Cardiac muscle cell (in vitro differentiated cells and primary cell): ENCODE data around the gene SMYD1. TPM values are rescaled to one million over a fixed set of nuclear protein-coding genes. Genes with fewer than 3 reads are reported as not detected.
A peak's percentile ranks its signal among the peaks of the same experiment; 100 is the strongest.

Source experiments
- DNase-seq, 2 donors: peaks; one replicate each; pipeline versions ENCODE4 v3.0.0 to v3.0.0-alpha.2; 2010 to 2017; ENCODE audit warnings: low read depth in 1 of 2, low spot score in 1 of 2
- H3K27ac ChIP-seq: fragments of 200-600 bp; sonication (generic); 2 replicates; pipeline ENCODE4 v1.5.1; 2016
- H3K27me3 ChIP-seq: fragments of 200-600 bp; sonication (generic); 2 replicates; pipeline ENCODE4 v1.6.0; 2016; ENCODE audit warnings: control low read depth
- H3K36me3 ChIP-seq: fragments of 200-600 bp; sonication (generic); 2 replicates; pipeline ENCODE4 v1.5.1; 2016; ENCODE audit warnings: control low read depth
- H3K4me1 ChIP-seq: fragments of 200-600 bp; sonication (generic); 2 replicates; pipeline ENCODE4 v1.8.1; 2017; ENCODE audit warnings: low read depth, mild to moderate bottlenecking, mixed run types
- H3K4me3 ChIP-seq: fragments of 200-600 bp; sonication (generic); 2 replicates; pipeline ENCODE4 v1.5.1; 2016; ENCODE audit warnings: mild to moderate bottlenecking
- H3K9me3 ChIP-seq: fragments of 200-600 bp; sonication (generic); 2 replicates; pipeline ENCODE4 v1.5.1; 2017; ENCODE audit warnings: low read depth, mild to moderate bottlenecking, control low read depth
- polyA plus RNA-seq: library from polyadenylated mRNA; unstranded; fragments of >200 nt; fragmentation: Nextera tagmentation; extraction: Ambion mirVana; gene quantifications from 2 replicates; pipeline ENCODE4 v1.2.1, GENCODE V29; 2016
- total RNA-seq: library from RNA; depleted of rRNA; stranded (reverse); fragments of >200 nt; gene quantifications from 2 replicates; pipeline ENCODE4 v1.2.3, GENCODE V29; 2016
- TF ChIP-seq, protein P1 (sequence below): IDR thresholded peaks from 2 replicates; pipeline ENCODE4 v1.5.1; 2012; ENCODE audit warnings: low read depth, mild to moderate bottlenecking, low read length

Gene SMYD1
- total and polyA plus RNA-seq, 2 experiments from 2014 or later, result 211 to 375 TPM

DNA sequence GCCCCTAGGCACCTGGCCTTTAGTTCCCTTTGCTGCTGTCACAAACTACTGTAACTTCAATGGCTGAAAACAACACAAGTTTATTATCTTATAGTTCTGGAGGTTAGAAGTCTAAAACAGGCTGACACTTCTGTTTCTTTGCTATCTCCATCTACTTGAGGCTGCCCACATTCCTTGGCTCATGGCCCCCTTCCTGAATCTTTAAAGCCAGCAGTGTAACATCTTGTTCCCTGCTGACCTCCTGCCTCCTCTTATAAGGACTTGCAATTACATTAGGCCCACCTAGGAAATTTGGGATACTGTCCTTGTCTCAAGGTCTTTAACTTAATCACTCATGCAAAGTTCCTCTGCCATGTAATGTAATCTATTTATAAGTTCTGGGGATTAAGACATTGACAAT is 6.5 kb downstream of the SMYD1 start:
- no peak for DNase-seq
- no peaks in the 10 kb centered on the region for H3K27me3 ChIP-seq
- peaks cover 49% of the 10 kb centered on the region for H3K4me1 ChIP-seq
- peak overlapping the region; percentile 98 for H3K27ac ChIP-seq
- no peak overlapping the region for H3K4me3 ChIP-seq
- H3K9me3 ChIP-seq, result no peaks in the 10 kb centered on the region
- TF ChIP-seq, protein P1, sequence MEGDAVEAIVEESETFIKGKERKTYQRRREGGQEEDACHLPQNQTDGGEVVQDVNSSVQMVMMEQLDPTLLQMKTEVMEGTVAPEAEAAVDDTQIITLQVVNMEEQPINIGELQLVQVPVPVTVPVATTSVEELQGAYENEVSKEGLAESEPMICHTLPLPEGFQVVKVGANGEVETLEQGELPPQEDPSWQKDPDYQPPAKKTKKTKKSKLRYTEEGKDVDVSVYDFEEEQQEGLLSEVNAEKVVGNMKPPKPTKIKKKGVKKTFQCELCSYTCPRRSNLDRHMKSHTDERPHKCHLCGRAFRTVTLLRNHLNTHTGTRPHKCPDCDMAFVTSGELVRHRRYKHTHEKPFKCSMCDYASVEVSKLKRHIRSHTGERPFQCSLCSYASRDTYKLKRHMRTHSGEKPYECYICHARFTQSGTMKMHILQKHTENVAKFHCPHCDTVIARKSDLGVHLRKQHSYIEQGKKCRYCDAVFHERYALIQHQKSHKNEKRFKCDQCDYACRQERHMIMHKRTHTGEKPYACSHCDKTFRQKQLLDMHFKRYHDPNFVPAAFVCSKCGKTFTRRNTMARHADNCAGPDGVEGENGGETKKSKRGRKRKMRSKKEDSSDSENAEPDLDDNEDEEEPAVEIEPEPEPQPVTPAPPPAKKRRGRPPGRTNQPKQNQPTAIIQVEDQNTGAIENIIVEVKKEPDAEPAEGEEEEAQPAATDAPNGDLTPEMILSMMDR, result no peak
- peaks cover 5% of the 10 kb centered on the region for H3K36me3 ChIP-seq

GRCh38 chr2:88074854-88075292 is 7.2 kb downstream of the SMYD1 start:
- Histone ChIP-seq H3K36me3 (peaks cover 5% of the 10 kb centered on the region), H3K27ac (peak overlapping the region; percentile 98), H3K4me1 (peaks cover 52% of the 10 kb centered on the region), H3K9me3 (no peaks in the 10 kb centered on the region), H3K27me3 (no peaks in the 10 kb centered on the region), H3K4me3 (no peak overlapping the region)
- TF ChIP-seq, protein P1, result no peak
- peak in 1 of 2 donors; percentile 80 for DNase-seq

GRCh38 chr2:88077080-88077479 is 9.5 kb downstream of the SMYD1 start:
- no peaks in the 10 kb centered on the region for H3K9me3 ChIP-seq
- H3K27ac ChIP-seq, result peak overlapping the region; percentile 98
- H3K4me1 ChIP-seq, result peaks cover 63% of the 10 kb centered on the region
- no peak overlapping the region for H3K4me3 ChIP-seq
- peaks cover 5% of the 10 kb centered on the region for H3K36me3 ChIP-seq
- TF ChIP-seq, protein P1, result no peak
- DNase-seq, result peak in 1 of 2 donors; percentile 88
- no peaks in the 10 kb centered on the region for H3K27me3 ChIP-seq

GRCh38 chr2:88078643-88079172 is 11.1 kb downstream of the SMYD1 start:
- H3K9me3 ChIP-seq, result no peaks in the 10 kb centered on the region

GRCh38 chr2:88080545-88080944 is 12.9 kb downstream of the SMYD1 start:
- Histone ChIP-seq H3K4me3 (no peak overlapping the region), H3K27me3 (no peaks in the 10 kb centered on the region), H3K27ac (peak overlapping the region; percentile 21), H3K36me3 (peaks cover 20% of the 10 kb centered on the region), H3K9me3 (no peaks in the 10 kb centered on the region), H3K4me1 (peaks cover 62% of the 10 kb centered on the region)
- no peak for DNase-seq
- TF ChIP-seq, protein P1, result no peak

More at GRCh38 chr2:88078643-88079172, 11.1 kb downstream of the SMYD1 start:
- Histone ChIP-seq H3K27ac (peak overlapping the region; percentile 98), H3K36me3 (peaks cover 5% of the 10 kb centered on the region), H3K4me1 (peaks cover 71% of the 10 kb centered on the region), H3K27me3 (no peaks in the 10 kb centered on the region), H3K4me3 (no peak overlapping the region)
- no peak for DNase-seq
- TF ChIP-seq, protein P1, result no peak
